NCI-H1930 (cell line): Measurements from ENCODE around the gene HSPH1.
A peak's percentile ranks its signal among the peaks of the same experiment; 100 is the strongest.
"Not testable (repeated sequence)": the region's sequence is repeated elsewhere in the genome, so short reads cannot be mapped to it uniquely, and the experiment has no call there.

Experiments
- DNase-seq, 2 experiments: peaks; one replicate each; lab custom pipeline; 2025; lab: John Stamatoyannopoulos, UW

HSPH1 gene

GRCh38 chr13:31177813-31178495, 16.2 kb upstream of the HSPH1 start:
- DNase-seq, result not testable (repeated sequence)

GRCh38 chr13:31175847-31176532, 14.3 kb upstream of the HSPH1 start:
- no peak for DNase-seq

DNA sequence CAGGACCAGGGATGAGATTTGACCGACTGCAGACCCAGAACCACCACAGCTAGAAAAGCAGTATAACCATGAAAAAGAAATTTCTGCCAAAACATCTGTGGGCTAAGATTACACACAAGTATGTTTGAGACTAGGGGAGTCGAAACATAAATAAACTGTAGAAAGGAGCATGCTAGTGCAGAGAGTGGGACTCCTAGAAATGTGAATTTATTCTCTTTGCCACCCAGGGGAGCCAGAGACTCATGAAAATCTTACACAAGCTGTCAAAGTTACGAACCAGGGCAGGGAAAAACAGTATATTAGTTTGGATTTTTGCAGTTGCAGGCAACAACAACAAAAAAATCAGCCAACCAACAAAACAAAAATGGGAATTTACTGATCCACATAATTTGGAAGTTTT, 12.3 kb upstream of the HSPH1 start:
- DNase-seq, result no peak

DNA sequence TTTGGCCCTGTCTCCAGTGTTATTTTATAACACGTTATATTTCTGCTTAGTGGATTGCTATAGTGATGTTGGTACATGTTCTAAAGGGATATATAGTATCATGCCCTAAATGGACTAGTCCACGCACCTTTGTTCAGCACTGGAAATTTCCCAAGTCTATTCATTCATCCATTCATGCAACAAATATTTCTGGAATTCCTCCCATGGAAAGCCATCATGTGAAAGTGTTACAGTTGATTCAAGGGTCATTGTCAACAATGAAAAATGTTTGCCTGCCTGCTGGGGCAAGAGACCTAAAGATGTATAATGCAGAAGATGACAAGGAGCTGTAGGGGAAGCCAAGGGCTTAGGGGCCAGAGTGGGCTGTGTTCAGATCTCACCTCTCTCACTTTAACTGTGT, 10.8 kb upstream of the HSPH1 start:
- no peak for DNase-seq

- no peak for DNase-seq
Measured at GRCh38 chr13:31172001-31172400, 10.3 kb upstream of the HSPH1 start.

GRCh38 chr13:31168736-31169135, 7.0 kb upstream of the HSPH1 start:
- DNase-seq, result no peak

GRCh38 chr13:31168166-31168565, 6.5 kb upstream of the HSPH1 start:
- DNase-seq, result no peak

DNA sequence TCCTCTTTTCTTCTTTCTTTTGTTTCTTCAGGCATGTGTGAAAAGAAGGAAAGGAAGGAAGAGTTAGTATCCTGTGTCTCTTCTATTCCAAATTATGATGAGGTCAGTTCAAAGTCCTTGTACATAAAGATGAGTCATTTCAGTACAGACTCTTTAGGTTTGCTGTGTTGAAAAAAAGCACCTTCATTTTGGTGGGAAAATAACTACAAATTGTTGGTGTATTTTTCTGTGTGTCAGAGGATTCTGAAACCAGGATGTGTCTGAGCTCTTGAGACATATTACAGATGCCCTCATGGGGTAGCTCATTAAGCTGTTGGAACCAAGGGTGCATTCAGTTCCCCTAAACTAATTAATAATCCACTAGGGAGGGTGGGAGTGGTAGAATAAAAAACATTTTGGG, 5.8 kb upstream of the HSPH1 start:
- DNase-seq, result no peak

- DNase-seq, result no peak
Measured at GRCh38 chr13:31166591-31166990, 4.9 kb upstream of the HSPH1 start.

DNA sequence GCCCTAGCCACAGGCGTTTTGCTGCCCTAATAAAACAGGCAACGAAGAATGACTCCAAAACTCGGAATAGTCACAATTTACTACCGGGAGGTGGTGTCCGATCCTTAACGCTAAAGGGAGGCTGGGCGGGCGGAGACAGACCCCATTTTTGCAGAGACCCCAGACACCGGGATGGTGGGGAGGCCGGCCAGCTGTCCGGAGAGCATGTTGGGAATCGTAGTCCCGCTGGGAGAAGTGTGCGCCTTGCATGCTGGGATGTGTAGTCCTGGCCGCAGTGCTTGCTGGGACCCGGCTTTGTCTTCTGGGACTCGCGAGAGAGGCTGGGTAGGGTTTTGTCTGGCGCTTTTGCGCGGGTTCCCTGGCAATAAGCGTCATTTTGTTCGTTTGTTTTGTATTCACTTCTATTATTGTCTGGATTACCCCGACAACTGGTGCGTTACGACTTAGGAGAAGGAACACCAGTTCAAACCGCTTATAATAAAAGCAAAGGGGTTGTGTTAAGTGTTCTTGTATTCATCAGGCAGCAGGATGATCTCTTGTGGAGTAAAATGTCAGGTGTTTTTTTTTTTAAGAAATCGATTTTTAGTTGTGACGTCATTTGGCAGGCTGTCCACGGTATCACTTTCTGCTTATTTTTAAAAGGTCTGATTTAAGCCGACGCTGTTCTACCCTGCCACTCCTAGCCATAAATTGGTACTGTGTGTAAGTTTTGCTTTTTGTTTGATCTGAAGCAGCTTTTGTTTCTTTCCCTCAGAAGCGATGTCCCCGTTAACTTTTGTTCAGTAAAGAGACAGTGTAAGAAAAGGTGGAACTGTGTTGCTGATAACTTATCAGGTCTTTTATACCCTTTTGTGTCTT, 676 bp upstream of the HSPH1 start:
- peak; percentile 98 to 99 for DNase-seq

GRCh38 chr13:31160857-31161556, 697 bp downstream of the HSPH1 start:
- peak in 1 of 2 experiments; percentile 37 for DNase-seq

DNA sequence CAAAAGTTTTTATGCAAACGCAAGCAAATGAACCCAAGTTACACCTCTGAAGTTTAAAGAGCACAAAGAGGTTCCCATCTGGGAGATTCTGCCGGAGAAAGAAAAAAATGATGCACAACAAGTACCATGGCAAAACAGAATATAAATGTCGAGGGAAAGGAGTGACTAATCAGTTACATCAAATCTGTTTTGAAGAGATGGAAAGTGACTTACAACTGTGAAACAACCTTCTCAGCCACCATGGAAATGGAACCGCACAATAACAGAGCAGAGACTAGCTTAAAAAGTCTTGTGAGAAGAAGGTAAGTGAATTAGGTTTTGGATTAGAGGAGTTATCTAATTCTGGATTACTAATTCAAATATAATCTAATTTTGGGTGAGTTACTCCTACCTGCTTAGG, 2.4 kb downstream of the HSPH1 start:
- DNase-seq, result no peak

GRCh38 chr13:31154939-31155338, 6.8 kb downstream of the HSPH1 start:
- no peak for DNase-seq

- DNase-seq, result no peak
Measured at GRCh38 chr13:31151837-31152236, 9.9 kb downstream of the HSPH1 start.

GRCh38 chr13:31150315-31150985, 11.3 kb downstream of the HSPH1 start:
- no peak for DNase-seq

- DNase-seq, result no peak
Measured at GRCh38 chr13:31149604-31150003, 12.1 kb downstream of the HSPH1 start.

- DNase-seq, result no peak
Measured at GRCh38 chr13:31145417-31145816, 16.3 kb downstream of the HSPH1 start.

DNA sequence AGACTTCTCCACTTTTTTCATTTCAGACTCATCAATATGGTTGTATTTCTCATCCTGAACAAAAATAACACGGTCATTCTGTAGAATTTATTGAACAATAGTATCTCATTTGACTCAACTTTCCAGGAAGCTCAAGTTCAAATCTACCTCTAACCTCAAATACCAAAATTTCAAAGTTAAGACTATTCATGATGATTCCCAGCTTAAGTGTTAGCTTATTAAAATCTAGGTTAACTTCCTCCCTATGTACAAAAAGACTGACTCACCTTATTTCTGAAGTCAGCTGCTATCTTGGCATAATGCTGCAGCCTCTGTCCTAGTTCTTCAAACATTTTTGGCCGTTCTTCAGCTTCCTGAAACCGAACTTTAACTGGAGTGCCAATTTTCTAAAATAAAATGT, 23.2 kb downstream of the HSPH1 start:
- DNase-seq, result no peak

DNA sequence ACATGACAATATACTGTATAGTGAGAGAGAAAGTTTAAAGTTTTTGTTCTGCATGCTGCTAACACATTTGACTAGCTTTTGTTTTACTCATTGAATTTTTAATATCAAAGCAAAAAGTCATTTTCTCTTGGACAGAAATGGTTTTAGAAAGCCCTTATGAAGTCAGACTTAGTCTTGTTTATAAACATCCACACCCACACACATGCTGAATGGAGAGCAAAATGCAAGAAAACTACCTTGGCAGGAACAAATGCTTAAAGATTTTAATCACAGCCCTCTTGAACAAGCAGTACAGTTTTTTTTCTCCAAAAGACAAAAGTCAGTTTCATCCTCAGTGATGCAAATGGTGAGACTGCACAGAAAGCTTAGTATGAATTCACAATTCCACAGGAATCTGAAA, 25.0 kb downstream of the HSPH1 start:
- no peak for DNase-seq

- DNase-seq, result no peak
Measured at GRCh38 chr13:31134039-31134711, 27.5 kb downstream of the HSPH1 start.

DNA sequence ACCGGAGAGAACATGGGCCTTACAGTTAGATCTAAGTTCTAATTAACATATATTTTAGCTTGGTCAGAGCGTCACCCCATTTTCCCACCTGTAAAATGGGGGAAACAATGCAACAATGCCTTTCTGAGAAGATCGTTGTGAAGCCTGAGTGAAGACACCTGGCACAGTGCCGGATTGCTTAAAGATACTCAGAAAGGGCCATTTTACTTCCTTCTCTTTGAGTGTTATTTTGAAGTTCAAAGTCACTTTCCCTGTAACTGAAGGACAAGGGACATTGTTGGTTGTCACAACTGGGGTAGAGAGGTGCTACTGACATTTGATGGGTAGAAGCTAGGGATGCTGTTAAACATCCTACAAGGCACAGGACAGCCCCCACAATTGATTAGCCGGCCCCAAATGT, 28.1 kb downstream of the HSPH1 start:
- no peak for DNase-seq
